GM12878 (cell line): ENCODE results near the gene HERC6. TPM values are rescaled to one million over a fixed set of nuclear protein-coding genes. Genes with fewer than 3 reads are reported as not detected.

ENCODE experiments used
- HDAC2 ChIP-seq: fragments of 200-600 bp; sonication (generic); IDR thresholded peaks from 2 replicates; pipeline ENCODE4 v1.6.1; 2017
- HSF1 ChIP-seq: fragments of 150-350 bp; IDR thresholded peaks from 2 replicates; pipeline ENCODE4 v1.6.1; 2014; ENCODE audit warnings: mild to moderate bottlenecking, low read depth, low read length
- IKZF1 ChIP-seq: fragments of 450-650 bp; conservative IDR thresholded peaks from 2 replicates; pipeline ENCODE4 v1.6.1; 2017; ENCODE audit warnings: antibody characterized with exemption, mild to moderate bottlenecking
- USF2 ChIP-seq: IDR thresholded peaks from 2 replicates; pipeline ENCODE4 v1.6.1; 2011; ENCODE audit warnings: low read depth, low read length, improper control_type of control experiment, borderline replicate concordance
- polyA plus RNA-seq, 11 experiments: library from polyadenylated mRNA; depleted of rRNA in 4 of 11; unstranded in 6 of 11; stranded (reverse) in 5 of 11; fragments of >200 nt; fragmentation: Nextera tagmentation in 4 of 11; fragmentation: Illumina TruSeq in 1 of 11; extraction: Ambion mirVana in 4 of 11; extraction: Trizol in 1 of 11; gene quantifications; 1 replicate in 1 of 11; 2 replicates in 10 of 11; pipeline versions ENCODE4 v1.2.1 to v1.2.3, GENCODE V29; 2011 to 2016; ENCODE audit warnings: inconsistent platforms in 2 of 11, missing spikeins in 2 of 11, low read depth in 1 of 11
- total RNA-seq, 4 experiments: library from RNA; depleted of rRNA in 3 of 4; stranded (reverse); fragments of >200 nt in 3 of 4; fragmentation: Illumina TruSeq in 1 of 4; extraction: Trizol in 1 of 4; gene quantifications; 2 replicates each; pipeline versions ENCODE4 v1.2.1 to v1.2.3, GENCODE V29; 2013 to 2021
- TF ChIP-seq, protein P1 (sequence below): fragments of 450-650 bp; IDR thresholded peaks from 2 replicates; pipeline ENCODE4 v1.6.1; 2016; ENCODE audit warnings: mild to moderate bottlenecking
- TF ChIP-seq, protein P2 (sequence below): fragments of 450-650 bp; conservative IDR thresholded peaks from 2 replicates; pipeline ENCODE4 v1.6.1; 2017; ENCODE audit warnings: mild to moderate bottlenecking, moderate library complexity
- TF ChIP-seq, protein P3 (sequence below): fragments of 450-650 bp; IDR thresholded peaks from 2 replicates; pipeline ENCODE4 v1.6.1; 2016; ENCODE audit warnings: mild to moderate bottlenecking, moderate library complexity, borderline replicate concordance

The HERC6 gene
- total and polyA plus RNA-seq, 10 of the 15 experiments (the other 5 are each of a cell fraction or from before 2014, with no cell fraction given) = 1.7 to 26.4 (median 5.9) TPM

- TF ChIP-seq, protein P1, sequence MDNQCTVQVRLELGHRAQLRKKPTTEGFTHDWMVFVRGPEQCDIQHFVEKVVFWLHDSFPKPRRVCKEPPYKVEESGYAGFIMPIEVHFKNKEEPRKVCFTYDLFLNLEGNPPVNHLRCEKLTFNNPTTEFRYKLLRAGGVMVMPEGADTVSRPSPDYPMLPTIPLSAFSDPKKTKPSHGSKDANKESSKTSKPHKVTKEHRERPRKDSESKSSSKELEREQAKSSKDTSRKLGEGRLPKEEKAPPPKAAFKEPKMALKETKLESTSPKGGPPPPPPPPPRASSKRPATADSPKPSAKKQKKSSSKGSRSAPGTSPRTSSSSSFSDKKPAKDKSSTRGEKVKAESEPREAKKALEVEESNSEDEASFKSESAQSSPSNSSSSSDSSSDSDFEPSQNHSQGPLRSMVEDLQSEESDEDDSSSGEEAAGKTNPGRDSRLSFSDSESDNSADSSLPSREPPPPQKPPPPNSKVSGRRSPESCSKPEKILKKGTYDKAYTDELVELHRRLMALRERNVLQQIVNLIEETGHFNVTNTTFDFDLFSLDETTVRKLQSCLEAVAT = peak; percentile 87
- TF ChIP-seq, protein P2, sequence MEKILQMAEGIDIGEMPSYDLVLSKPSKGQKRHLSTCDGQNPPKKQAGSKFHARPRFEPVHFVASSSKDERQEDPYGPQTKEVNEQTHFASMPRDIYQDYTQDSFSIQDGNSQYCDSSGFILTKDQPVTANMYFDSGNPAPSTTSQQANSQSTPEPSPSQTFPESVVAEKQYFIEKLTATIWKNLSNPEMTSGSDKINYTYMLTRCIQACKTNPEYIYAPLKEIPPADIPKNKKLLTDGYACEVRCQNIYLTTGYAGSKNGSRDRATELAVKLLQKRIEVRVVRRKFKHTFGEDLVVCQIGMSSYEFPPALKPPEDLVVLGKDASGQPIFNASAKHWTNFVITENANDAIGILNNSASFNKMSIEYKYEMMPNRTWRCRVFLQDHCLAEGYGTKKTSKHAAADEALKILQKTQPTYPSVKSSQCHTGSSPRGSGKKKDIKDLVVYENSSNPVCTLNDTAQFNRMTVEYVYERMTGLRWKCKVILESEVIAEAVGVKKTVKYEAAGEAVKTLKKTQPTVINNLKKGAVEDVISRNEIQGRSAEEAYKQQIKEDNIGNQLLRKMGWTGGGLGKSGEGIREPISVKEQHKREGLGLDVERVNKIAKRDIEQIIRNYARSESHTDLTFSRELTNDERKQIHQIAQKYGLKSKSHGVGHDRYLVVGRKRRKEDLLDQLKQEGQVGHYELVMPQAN = peak; percentile 93
- TF ChIP-seq, protein P3, sequence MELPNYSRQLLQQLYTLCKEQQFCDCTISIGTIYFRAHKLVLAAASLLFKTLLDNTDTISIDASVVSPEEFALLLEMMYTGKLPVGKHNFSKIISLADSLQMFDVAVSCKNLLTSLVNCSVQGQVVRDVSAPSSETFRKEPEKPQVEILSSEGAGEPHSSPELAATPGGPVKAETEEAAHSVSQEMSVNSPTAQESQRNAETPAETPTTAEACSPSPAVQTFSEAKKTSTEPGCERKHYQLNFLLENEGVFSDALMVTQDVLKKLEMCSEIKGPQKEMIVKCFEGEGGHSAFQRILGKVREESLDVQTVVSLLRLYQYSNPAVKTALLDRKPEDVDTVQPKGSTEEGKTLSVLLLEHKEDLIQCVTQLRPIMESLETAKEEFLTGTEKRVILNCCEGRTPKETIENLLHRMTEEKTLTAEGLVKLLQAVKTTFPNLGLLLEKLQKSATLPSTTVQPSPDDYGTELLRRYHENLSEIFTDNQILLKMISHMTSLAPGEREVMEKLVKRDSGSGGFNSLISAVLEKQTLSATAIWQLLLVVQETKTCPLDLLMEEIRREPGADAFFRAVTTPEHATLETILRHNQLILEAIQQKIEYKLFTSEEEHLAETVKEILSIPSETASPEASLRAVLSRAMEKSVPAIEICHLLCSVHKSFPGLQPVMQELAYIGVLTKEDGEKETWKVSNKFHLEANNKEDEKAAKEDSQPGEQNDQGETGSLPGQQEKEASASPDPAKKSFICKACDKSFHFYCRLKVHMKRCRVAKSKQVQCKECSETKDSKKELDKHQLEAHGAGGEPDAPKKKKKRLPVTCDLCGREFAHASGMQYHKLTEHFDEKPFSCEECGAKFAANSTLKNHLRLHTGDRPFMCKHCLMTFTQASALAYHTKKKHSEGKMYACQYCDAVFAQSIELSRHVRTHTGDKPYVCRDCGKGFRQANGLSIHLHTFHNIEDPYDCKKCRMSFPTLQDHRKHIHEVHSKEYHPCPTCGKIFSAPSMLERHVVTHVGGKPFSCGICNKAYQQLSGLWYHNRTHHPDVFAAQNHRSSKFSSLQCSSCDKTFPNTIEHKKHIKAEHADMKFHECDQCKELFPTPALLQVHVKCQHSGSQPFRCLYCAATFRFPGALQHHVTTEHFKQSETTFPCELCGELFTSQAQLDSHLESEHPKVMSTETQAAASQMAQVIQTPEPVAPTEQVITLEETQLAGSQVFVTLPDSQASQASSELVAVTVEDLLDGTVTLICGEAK = peak; percentile 30; the same call in 1 of the 2 replicates
- TF ChIP-seq HSF1 (no peak), HDAC2 (no peak), USF2 (no peak), IKZF1 (peak; percentile 82)
These were observed 78.9 kb downstream of the HERC6 start (continued) for GRCh38 chr4:88457307-88458103.
